Activated CD8-positive, alpha-beta memory T cell treated with anti-CD3 and anti-CD28 coated beads for 24 hours (primary cell): ENCODE measurements around the gene UMODL1.
A peak's percentile ranks its signal among the peaks of the same experiment; 100 is the strongest.

Source experiments
- DNase-seq: peaks from one replicate; pipeline ENCODE4 v3.0.0-alpha.2; 2020

Gene UMODL1

DNA sequence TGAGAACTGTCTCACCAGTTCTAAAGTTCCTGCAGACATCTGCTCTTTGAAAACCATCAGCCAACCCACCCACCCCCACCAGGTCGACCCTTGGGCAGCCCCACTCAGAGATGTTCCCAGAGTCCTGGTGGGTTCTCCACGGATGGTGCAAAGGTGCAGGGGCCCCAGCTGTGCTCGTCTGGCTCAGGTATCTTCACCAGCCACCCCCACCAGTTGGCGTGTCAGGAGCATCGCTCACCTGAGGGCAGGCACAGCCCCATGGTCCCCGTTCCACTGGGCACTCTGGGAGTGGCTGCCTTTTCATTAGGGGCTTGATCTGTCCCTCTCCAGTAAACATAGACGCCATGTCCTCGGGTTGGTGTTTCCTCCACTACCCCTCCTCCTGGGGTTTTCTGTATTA is 70.5 kb downstream of the UMODL1 start:
- DNase-seq = no peak

DNA sequence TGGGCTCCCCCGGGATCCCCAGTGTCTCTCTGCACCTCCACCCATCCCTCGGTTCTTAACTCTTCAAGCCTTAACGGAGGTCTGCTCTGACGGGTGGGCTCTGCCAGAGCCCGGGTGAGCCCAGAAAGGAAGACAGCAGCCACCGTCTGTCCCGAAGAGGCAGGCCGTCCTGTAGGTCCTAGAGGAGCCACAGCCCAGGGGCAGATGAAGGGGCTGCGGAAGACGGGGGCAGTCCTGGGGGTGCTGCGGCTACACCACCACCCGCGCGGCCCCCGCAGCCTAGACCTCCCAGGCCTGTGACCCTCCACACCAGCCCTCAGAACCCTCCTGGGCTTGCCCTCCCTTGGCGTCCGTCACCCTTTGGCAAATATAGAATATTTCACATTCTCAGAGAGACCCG is 71.0 kb downstream of the UMODL1 start:
- DNase-seq = no peak

DNA sequence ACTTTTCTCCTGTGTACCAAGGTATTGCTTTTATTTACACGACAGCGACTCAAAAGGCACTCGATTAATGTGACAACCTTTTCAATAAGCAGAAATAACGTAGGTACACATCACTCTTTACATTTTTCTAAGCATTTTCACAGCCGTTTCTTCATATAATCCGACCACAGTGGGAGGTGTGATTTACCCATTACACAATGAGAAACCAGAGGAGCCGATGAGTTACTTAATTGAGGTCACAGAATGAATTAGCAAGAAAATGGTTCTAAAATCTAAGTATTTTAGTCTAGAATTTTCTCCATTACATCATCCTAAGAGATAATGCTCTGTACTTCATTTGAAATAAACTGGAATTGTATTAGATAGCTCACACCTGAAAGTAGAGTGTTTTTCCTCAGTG is 71.5 kb downstream of the UMODL1 start:
- DNase-seq = no peak

DNA sequence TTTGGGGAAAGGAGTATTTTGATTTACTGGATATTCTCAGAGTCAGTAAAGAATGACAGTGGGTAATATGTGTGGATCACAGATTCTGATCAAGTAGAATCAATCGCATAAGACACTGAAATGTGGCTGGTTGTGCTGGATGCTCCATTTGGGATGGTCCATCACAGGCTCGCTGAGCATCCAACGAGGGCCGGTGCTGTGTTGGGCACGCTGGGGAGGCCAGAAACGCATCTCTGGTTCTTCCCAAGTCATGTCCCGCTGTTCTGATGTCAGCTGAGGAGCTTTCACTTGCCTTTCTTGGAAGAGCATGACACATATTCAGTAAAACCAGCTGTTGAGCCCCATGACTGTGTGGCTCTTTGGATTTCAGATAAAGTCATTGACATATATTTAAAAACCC is 72.0 kb downstream of the UMODL1 start:
- no peak for DNase-seq

- DNase-seq = no peak
Measured at GRCh38 chr21:42144221-42144620, 73.1 kb downstream of the UMODL1 start.

GRCh38 chr21:42144679-42145568 is 73.8 kb downstream of the UMODL1 start:
- DNase-seq = no peak

DNA sequence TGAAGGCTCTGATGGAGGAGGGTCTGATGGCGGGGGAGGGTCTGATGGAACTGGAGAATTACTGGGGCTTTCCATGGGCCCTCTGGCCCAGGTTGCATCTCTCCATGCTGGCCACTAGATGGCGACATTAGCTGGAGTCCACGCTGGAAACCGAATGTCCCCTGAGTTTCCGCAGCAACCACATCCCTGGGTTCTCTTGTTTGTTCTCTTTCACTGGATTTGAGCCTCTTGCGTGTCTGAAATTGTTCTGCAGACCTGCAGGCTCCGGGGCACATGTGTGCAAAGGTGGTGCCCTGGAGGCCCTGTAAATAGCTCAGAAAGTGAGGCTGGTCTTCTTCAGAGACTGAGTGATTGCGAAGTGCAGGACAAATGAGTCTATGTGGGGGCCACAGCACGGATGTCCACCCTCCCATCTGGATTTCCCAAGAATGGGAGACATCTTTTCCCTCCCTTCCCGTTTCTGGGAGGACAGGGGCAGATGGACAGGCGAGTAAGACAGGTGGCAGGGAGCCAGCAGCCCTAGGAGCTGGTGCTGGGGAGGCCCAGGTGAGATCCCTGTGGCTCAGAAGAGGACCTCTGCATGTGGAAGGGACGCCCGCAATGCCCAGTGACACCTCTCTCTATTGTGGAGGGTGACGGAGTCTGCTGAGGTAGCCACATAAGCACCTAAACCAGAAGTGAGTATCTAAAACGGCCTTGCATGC is 74.6 kb downstream of the UMODL1 start:
- DNase-seq = peak; percentile 84

DNA sequence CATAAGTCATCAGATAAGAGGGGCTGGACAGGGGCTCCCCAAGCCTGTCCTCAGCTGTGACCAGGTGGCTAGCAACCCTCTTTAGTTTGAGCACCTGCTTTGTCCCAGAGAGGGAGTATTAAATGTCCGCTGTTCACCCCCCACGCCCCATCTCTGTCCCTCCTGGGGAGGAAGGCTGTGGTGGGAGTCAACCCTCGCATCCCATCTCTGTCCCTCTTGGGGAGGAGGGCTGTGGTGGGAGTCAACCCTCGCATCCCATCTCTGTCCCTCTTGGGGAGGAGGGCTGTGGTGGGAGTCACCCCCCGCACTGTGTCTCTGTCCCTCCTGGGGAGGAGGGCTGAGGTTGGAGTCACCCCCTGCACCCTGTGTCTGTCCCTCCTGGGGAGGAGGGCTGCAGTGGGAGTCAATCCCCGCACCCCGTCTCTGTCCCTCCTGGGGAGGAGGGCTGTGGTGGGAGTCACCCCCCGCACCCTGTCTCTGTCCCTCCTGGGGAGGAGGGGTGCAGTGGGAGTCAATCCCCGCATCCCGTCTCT is 75.2 kb downstream of the UMODL1 start:
- no peak for DNase-seq

DNA sequence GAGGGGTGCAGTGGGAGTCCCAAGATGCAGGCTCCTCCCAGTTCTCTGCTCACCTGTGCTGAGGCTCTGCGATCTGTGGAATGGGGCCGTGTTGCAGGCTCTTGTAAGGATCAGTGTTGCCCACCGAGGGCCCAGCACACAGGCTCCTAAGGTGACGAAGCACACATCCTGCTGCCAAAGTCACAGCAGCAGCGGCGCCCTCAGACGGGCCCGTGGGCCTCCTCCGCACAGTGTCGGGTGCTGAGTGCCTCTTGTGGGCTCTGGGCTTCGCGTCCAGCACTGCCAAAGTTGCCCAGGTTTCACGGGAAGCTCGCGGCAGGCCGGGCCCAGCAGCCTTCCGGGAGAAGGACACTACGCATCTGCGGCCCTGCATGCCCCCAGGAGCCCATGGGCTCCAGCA is 75.7 kb downstream of the UMODL1 start:
- DNase-seq = no peak

DNA sequence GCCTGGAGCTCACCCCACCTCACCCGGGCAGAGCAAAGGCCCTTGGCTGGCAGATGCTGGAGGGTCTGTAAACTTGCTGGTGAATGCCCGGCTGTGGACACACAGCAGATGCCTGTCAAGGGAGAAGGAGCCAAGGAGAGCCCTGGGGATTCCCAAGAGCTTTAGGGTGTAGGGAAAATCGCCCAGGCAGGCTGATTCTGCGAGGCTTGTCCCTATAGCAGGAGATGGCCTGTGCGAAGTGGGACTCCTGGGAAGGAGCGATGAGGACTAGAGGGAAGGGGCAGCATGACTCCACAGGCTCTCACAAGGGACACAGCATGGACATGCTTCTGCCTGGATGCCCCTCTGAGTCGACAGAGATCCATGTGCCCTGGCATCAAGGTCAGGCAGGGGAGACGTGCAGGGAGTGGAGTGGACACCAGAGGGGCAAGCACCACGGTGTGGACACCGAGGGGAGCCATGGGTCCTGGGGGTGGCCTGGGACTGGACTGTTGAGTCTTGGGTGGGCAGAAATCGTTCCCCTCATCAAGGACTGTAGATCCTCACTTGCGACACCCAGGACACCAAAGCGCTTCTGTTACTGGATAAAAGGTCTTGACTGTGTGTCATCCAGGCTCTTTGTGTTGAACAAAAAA is 76.4 kb downstream of the UMODL1 start:
- no peak for DNase-seq

- DNase-seq = no peak
Measured at GRCh38 chr21:42148097-42148496, 77.0 kb downstream of the UMODL1 start.

- DNase-seq = peak; percentile 43
Measured at GRCh38 chr21:42148584-42148983, 77.5 kb downstream of the UMODL1 start.

- peak; percentile 54 for DNase-seq
Measured at GRCh38 chr21:42149656-42150473, 78.7 kb downstream of the UMODL1 start.

DNA sequence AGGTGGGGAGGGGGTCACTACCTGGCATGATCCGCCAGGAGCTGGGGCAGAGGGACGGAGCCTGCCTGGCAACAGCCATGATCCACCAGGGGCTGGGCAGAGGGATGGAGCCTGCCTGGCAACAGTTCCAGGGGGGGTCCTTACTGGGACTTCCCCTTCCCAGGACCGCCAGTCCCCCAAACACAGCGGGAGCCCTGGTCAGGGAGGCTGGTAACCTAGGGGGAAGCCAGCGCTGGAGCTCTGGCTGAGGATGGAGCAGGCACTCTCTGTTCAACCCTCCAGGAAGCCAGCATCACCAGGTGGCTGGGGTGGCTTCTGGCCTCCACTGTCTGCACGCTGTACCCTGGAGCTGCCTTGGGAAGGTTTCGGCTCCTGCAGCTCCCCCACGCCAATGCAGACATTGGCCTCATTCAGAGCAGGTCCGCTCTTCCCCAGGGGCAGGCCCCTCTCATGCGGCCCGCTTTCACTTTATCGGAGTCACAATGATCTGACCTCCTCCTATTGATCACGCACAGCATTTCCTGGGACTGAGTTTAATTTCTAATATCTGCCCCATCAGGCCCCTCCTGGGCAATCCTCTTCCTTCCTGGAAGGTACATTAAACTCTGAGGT is 79.5 kb downstream of the UMODL1 start:
- DNase-seq = peak; percentile 38

GRCh38 chr21:42151148-42151947 is 80.2 kb downstream of the UMODL1 start:
- peak; percentile 42 for DNase-seq

DNA sequence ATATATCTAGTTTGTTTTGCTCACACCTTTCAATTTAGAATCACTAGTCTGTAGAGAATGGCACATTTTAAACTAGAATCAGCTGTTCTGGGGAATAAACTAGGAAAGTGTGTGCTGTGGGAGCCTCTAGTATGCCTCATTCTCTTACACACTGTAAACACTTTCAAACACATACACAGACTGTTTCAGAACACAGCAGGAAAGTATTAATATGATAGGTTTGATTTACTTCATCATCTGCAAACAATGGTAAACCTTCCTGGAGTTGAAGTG is 80.8 kb downstream of the UMODL1 start:
- no peak for DNase-seq

- DNase-seq = peak; percentile 48
Measured at GRCh38 chr21:42153046-42153686, 82.0 kb downstream of the UMODL1 start.

DNA sequence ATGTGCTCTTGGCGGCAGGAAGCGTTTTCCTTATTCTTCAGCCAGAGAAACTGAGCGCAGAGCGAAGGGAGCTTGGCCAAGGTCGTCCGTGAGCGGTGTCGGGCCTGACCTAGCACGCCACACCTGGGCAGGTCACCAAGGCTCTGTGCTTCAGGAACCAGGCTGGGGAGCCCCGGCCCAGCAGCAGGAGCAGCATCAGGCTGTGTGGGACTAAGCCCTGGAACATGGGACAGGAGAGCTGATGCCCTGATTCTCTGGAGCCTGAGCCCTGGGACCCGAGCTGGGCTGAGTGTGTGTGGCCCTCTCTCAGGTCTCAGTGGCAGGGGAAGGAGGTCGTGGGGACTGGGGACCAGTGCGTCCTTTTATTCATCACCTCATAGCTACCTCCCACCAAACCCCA is 82.6 kb downstream of the UMODL1 start:
- DNase-seq = peak; percentile 15

DNA sequence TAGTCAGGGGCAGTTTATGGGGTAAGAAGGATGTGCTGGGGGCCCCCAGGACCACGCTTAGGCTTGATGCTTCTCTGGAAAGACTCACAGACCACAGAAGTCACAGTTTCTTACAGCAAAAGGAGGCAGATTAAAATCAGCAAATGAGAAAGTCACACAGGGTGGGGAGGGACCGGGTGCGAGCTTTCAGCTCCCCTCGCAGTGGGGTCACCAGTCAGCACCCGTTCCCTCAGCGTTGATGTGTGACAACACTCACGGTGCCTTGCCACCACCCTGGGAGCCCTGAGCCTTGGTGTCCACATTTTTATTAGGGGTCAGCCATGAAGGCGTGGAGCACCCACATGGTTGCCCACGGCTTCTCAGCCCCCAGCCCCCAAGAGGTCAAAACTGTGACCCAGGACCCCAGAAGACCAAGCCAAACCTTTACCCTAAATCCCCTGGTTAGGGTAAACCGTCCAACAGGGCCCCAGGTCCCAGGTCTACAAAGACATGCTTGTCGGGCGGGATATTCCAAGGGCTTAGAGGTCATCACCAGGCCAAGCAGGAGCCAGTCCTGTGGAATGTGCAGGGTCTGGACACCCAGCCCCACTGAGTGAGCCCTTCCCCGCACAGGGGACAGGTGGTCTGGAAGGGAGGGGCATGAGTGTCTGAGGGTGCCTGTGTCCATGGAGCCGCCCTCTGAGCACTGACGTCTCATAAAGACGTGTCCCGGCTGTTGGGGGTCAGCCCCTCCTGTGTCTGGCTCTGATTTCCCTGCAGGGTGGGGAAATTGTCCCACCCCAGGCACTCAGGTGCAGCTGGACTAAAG is 83.3 kb downstream of the UMODL1 start:
- DNase-seq = peak; percentile 41
